PC-3 (cell line): Measurements from ENCODE around the gene ARHGEF2.

Source experiments
- CTCF ChIP-seq: fragments of 300-600 bp; sonication (generic); conservative IDR thresholded peaks from 2 replicates; pipeline ENCODE4 v1.5.1; 2017; ENCODE audit warnings: antibody characterized with exemption, low read depth, mild to moderate bottlenecking, low read length
- EZH2 ChIP-seq: fragments of 300-600 bp; sonication (generic); IDR thresholded peaks from one replicate; pipeline ENCODE4 v1.6.1; 2017; ENCODE audit warnings: antibody characterized with exemption, mild to moderate bottlenecking, low read length; ENCODE audit not compliant: unreplicated experiment

- TF ChIP-seq CTCF (no peak), EZH2 (no peak)
These were observed 43.6 kb upstream of the ARHGEF2 start for GRCh38 chr1:156021954-156022353.
